Activated CD4-positive, alpha-beta T cell treated with anti-CD3 and anti-CD28 coated beads for 4 hours (primary cell): ENCODE measurements around the gene NTNG1.
"Not testable (repeated sequence)": the region's sequence is repeated elsewhere in the genome, so short reads cannot be mapped to it uniquely, and the experiment has no call there.

Source experiments
- DNase-seq, 2 donors: peaks; one replicate each; pipeline ENCODE4 v3.0.0-alpha.2; 2020

NTNG1 gene

DNA sequence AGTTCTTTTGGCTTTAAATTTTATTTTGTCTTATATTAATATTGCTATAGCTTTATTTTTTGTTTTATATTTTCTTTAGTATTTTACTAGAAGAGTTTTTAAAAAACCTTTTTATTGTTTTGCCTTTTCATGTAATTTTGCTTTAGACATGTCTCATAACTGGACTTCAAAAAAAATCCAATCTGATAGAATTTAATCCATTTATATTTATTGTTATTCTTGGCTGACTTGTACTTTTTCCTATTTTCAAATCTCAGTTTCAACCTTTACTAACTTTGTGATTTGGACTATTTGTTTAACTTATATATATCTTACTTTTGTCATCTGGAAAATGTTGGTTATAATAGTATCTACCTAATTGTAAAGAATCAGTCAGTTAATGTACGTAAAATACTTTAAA is 61.2 kb downstream of the NTNG1 start:
- DNase-seq = no peak

DNA sequence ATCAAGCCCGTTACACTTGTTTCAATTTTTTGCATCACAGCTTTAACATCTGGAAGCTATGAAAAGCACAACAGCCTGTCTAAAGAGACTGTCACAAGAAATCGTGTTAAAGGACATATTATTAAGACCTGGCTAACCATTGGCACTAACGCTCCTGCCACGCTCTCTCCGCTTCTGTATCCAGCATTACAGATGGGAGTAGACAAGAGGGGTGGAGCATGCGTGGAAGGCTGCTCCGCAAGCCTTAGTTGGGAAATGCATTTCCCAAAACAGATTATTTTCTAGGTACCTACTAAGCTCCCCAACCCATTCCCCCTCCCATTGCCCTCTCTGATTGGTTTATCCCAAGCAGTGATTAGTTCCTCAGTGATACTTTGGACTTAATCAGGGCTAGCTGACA is 72.4 kb downstream of the NTNG1 start:
- DNase-seq = no peak

DNA sequence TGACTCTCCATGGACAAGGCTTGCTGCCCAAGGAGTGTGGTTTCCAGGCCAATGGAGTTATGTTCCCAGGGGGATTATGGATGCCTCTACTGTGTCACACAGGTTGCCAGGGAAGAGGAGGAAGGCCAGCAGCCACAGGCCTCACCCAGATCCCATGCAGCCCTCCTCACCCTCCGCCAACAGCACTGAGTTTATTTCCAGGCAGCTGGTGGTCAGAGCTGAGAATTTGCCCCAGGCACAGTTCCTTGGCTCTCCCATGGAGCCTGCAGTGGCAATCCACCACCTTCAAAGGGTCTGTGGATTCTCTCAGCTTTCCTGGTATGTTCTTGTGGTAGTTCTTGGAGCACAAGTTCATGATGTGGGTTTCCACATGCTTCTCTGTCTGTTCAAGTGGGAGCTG is 79.2 kb downstream of the NTNG1 start:
- no peak for DNase-seq

DNA sequence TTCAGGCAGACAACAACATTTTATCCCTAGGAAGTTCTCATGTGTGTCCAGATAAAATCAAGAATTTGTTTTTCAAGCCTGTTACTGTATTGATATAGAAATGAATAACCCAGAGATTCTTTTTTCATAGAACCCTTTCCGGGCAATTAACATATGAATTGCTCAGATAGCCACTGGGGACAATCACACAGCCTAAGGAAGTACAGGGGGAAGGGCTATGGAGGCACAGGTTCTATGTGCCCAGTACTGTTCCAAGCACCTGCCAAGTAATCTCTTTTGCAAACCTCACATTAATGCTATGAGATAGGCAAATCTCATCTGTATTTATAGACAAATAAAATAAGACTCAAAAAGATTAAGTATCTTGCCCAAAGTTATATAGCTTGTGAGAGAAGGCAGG is 84.9 kb downstream of the NTNG1 start:
- DNase-seq = no peak

DNA sequence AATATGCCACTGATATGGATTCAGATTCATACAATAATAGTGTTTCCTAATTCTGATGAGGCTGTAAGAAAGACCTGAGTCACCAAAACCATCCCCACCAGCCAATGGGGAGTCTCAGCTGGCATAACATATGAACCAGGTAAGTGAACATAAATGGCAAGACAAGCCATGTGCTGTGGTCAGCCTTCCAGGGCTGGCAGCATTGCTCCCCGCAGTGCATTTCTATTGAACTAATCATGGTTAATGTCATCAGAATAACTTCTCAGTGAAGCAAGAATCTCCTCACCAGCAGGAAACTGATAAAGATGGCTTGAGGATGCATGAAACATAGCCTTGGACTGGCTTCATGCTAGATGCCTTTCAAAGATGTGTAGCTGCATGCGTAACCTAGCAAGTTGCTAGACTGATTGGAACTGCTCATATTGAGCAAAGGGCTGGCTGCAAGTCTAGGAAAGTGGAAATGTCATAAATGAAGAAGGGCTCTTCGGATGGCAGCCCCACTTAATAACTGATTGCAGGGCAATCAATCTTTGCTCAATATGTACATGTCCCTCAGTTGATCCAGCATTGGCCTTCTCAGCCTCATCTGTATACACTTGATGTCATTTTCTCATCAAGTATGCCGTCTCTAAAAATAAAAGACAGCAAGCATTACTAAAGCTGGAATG is 88.0 kb downstream of the NTNG1 start:
- DNase-seq = no peak

DNA sequence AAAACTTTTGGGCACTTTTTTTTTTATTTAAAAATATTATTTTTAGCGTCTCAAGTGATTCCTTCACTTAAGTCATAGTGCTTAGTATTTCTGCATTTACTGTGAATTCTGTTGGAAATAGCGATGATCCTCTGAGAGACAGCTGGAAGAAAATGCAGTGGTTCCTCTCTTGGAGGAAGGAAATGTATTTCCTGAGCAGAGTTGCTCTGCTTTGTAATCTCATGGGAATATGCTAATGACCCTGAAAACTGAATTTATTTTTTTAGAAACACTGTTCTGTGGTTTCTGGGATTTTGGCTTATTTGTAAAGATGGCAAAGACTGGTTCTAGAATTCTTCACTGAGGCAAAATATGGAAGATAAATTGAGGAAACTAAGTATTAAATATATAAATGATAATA is 88.9 kb downstream of the NTNG1 start:
- no peak for DNase-seq

DNA sequence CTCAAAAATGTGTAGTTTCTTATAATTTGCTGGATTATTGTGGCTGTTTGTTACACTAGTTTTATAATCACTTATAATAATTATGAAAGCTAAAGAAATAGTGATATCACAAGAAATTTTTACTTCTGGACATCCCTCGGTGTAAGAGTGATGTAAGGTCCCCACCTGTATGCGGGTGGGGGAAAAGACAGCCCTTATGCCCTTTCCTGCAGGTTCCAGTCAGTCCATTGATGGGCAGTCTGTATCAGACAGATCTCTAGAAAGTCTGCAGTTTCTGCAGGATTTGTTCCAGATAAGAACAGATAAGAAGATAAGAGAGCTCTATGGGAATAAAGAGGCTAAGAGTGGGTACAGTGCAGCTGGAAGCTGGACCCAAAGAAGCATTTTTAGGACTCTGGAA is 89.3 kb downstream of the NTNG1 start:
- no peak for DNase-seq

DNA sequence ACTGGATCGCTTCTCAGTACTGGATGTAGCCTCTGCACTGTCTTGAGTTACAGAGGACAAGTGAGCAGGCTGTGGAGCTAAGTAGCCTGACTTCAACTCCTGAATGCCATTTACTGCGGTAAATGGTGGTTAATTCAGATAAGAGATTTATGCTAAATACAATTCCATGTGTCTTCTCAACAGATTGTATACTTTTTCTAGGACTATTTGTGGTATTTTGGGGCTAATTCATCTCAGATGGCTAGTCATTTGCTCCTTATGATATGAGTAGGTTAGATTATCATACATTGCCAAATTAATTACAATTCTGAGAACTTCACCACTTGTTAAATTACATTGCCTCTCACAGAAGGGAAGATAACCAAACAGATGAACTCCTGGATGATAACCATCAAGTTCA is 90.5 kb downstream of the NTNG1 start:
- DNase-seq = no peak

DNA sequence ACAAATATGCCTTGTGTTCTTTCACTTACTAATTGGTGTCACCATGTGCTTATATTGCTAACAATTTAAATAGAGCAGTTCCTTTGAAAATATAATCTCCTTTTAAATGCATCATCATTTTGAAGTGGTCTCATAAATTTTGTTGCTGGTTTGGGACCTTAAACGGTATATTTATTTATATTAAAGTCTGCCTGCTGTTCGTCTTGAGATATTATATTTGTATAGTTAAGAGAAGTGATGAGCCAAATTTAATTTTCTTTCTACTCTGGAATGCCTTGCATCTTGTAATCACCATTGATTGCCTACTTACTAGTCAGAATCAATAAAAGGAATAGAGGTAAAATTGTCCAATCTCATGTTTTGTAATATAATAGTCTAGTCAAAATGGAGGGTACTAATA is 91.6 kb downstream of the NTNG1 start:
- DNase-seq = no peak

DNA sequence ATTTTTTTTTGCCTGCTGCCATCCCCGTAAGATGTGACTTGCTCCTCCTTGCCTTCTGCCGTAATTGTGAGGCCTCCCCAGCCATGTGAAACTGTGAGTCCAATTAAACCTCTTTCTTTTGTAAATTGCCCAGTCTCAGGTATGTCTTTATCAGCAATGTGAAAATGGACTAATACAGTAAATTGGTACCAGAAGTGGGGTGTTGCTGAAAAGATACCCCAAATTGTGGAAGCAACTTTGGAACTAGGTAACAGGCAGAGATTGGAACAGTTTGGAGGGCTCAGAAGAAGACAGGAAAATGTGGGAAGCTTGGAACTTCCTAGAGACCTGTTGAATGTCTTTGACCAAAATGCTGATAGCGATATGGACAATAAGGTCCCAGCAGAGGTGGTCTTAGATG is 95.9 kb downstream of the NTNG1 start:
- not testable (repeated sequence) for DNase-seq

DNA sequence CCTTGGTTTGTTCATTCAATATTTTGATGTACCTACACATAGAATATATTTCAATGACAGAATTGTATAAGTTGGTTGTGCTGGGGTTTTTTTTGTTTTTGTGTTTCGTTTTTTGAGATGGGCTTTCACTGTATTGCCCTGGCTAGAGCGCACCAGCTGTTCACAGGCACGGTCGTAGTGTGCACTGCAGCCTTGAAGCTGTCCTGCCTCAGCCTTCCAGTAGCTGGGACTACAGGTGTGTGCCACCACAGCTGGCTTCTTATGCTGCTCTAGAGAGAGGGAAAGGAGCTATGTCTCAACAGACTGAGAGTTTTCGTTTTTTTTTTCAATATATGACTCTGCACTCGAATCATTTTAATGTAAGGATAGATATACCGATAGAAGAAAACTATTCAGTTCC is 102.6 kb downstream of the NTNG1 start:
- DNase-seq = no peak

DNA sequence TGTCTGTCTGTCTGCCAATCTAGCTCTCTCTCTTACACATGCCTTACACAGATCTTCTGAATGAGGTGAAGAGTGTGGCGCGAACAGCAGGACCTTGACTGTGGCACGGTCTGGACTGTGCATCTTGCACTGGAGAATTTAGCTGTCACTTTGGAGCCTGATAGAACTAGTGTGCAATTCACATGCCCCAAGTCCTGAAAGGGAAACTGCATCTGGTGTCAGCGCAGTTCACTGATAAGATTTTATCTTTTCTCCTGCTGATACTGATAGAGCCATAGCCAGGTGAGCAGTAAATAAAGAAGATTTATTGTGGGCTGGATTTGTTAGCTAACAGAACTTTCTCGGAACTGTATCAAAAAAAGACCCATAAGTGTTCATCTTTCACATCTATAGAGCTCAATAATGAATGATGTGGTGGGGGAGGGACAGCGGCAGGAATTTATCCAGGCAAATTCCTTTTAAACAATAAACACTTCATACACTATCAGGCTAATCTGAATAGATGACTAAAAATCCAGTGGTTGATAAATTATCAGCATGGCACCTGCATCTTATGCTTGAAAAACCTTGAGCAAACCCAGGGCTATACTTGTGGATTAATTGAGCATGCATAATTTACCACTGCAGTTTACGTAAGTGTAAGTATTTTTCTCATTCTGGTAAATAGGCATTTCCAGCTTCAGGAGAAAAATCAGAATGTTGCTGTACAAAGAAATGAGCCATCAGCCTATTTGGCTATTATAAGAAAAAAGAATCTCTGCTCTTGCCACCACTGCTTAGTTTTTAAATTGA is 104.1 kb downstream of the NTNG1 start:
- no peak for DNase-seq

DNA sequence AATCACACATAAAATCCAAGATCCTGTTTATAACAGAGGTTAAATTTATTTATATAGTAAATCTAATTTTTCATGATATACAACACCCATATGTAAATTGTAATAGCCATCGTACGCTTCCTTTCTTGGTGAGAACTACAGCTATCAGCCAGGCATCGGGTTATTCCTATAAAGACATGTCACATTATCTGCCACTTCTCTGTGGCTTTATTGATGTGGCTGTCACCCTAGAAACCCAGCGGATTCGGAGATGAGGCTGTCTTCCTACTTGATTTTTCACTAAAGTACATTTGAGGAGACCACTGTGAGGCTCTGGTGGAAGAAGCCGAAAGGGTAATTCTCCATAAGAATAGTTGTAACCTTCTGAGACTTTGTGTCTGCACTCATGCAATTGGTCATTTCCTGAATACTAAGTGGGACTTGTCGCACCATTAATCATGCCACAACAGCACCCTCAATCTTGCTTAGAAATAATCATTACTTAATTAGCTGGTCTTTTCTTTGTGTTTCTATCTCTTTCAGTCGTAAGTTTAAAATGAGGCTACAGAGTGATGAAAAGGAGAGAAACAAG is 106.0 kb downstream of the NTNG1 start:
- DNase-seq = no peak

DNA sequence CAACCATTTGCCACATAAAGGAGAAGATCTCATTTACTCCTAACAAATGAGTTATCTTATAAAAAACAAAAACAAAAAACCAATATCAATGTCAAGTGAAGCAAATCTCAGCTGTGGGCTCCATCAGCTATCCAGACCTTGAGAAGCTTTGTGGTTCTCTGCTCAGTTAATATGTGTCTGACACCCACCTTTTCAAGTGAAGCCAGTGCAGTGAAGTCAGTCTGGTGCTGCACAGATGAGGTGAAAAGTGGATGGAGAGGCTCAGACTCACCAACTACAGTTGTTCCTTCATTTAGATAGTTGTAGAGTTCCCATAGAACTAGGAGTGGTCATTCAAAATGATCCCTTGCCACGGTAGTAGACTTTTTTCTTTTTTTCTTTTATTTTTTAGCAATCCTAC is 106.8 kb downstream of the NTNG1 start:
- no peak for DNase-seq

DNA sequence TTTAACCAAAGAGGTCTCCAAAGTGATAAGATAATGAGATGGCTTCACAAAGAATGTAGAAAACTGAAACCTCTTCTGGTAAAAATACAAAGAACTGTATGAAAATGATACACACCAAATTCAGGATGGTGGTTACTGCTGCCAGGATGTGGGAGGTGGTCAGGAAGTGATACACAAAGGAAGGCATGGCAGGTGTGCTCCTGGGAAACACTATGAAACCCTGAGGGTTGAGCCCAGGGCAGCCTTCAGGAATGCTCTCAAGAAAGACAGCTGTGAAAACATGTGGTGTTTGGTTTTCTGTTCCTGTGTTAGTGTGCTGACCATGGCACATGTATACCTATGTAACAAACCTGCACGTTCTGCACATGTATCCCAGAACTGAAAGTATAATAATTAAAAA is 109.3 kb downstream of the NTNG1 start:
- DNase-seq = no peak

DNA sequence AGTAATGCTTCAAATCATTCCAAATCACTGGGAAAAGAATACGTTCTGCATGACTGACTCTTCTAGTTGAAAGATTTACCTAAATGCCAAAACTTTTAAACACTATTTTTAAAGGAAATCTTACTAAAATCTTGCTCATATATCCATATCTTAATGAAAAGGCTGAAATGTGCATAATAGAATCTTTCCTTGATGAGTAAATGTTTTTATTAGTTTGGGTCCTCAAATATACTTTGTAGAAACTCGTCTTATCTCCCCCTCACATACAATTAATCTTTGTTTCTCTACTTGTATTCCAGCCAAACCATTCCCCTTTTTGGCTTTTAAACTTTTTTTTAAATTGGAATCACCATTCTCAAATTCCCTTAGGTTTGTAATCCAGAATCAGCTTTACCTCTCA is 110.2 kb downstream of the NTNG1 start:
- DNase-seq = no peak

DNA sequence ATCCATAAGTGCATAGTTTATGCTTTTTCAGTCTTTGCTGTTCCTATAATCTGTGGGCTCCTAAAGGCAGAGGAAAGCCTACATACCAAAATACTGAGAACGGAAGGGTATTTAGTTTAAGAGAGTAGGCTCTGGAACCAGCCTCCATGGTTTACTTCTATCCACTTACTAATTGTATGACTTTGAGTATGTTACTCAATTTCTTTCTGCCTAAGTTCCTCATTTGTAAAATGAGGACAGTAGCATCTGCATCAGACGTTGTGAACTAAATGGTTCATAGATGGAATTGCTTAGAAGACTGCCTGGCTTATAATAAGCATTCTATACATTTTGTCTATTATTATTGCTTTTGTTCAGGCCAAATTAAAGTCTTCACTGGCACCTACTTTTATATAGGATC is 111.0 kb downstream of the NTNG1 start:
- no peak for DNase-seq

DNA sequence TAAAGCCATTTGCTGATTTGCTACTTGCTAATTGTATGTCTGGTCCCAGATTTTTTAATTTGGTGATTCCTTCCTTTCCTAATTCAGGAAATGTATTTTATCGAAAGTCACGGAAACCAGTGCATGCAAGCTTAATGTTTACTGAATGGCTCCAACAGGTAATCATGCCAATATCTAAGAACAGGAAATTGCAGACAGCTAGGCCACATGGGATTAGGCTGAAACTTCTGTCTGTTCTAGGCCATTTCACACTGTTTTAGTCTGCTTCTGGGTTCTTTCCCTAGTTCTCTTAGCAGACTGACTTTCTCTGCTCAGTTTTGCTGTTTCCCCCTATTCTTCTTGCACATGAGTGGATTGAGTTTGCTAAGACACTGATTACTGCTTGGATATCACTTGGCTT is 111.4 kb downstream of the NTNG1 start:
- no peak for DNase-seq

DNA sequence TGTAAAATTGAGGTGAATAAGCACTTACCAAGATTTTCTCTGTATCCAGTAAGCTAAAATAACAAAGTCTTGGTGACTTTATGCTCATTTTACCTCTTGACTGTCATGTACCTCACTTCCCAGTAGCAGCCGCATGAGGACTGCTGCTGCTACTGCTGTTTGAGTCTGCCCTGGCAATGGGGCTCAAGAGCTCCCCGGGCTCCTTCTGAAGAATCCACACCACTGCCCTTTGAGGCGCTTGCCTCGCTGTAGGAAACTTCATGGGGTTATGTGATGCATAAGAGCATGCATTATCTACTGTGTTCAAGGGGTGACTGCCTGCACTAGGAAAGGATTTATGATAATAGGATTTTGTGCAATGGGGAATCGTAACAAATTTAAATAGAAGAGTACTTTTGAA is 113.5 kb downstream of the NTNG1 start:
- DNase-seq = no peak

DNA sequence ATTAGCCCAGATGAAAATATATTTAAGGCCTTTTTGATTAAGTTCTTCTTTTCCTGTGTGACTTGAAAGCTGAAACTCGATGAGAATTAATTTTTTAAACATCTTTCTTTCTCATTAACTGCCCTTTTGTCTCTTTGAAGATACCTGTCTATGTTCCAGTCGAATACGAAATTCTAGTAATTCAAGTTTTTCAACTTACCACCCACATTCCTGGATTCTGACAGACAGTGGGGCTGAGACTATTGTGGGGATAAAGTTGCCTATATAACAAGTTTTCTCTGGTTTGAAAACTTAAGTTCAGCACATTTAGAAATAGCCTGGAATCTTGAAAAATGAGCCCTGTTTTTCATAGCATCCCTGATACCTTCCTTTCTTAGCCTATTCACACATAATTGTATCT is 114.6 kb downstream of the NTNG1 start:
- no peak for DNase-seq

DNA sequence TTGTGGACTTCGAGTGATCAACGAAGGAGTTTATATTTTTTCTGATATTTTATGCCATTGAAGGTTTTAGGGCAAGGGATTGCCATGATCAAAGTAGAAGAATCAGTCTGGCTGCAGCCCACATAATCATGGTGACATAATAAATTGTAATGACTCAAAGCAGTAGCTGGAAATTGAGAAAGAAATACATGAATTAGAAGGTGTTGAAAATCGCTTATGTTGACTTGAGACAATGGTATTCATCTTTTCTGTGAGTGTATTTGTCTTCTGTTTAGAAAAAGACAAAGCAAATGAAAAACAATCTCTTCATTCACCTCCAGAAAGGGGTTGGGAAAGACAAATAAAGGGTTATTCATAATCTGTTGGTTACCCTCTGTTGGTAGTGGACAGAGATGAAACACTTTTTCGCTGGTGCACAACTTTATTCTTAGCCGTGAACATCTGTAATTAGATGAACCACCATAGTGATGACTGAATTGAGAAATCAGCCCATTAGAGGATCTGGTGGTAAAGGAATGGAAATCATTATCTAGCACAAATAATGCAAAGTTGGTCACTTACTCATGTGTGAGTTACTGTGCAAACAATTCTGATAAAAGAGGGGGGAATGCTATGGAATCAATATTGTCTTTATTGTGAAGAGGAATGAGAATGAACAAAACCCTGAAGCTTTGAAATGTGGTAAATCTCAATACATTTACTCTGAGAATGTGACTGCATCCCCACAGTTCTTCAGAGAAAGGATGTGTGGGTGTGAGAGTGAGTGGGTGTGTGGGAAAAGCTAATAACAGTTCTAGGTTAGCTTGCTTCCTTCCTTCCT is 121.8 kb downstream of the NTNG1 start:
- DNase-seq = no peak

DNA sequence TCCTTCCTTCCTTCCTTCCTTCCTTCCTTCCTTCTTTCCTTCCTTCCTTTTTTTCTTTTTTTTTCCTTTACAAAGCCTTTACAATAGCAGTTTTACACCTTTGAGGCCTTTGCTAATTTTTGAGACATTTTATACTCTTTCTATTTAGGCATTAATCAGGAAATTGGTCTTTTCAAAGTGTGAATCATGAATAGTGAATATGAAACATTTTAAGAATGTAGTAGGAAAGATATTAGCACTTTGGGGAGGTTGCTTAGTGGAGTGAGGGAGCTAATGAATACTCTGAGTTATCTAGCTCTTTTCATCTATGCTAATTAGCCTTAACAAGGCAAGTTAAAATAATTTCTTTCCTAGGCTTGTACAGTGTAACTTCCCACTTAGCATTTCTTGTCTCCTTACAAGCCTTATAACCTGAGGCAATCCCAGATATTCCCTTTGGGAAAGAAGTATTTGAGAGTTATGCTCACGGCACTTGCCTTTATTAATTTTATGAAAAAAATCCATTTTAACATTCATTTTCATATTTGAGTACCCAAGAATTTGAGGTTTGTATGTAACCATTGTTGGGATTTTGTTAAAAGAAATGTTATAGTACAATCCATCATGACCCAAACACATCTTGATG is 122.6 kb downstream of the NTNG1 start:
- no peak for DNase-seq

DNA sequence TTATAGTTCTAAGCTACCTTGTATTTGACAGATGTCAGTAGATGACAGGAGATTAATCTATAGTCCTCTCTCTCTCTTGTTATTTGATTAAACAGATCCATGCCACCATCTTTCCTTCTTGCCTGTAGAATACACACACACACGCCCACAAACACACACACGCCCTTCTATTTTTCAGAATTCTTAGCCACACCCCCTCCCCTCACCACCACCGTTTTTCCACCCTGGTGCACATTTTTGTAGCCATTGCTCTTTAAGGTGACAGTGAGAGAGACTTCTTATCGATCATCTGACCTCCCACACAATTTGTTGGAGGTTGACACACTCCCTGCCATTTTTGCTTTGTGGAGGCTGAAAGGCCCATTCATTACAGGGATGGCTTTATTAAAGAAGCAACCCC is 123.2 kb downstream of the NTNG1 start:
- DNase-seq = no peak
